OCI-LY1 (cell line): Measurements from ENCODE around the gene SDK1.

ENCODE experiments used
- CTCF ChIP-seq: fragments of 200-600 bp; sonication (generic), shearing (Covaris generic); IDR thresholded peaks from 2 replicates; pipeline ENCODE4 v1.5.1; 2017; ENCODE audit warnings: mild to moderate bottlenecking, antibody characterized with exemption, low read length, moderate library complexity, mixed read lengths
- EZH2 ChIP-seq: fragments of 200-600 bp; sonication (generic), shearing (Covaris generic); IDR thresholded peaks from 2 replicates; pipeline ENCODE4 v1.8.0; 2017; ENCODE audit warnings: borderline replicate concordance, mixed run types, mild to moderate bottlenecking, antibody characterized with exemption, low read length, moderate library complexity, mixed read lengths

GRCh38 chr7:3733541-3734140 is 432.6 kb downstream of the SDK1 start:
- TF ChIP-seq CTCF = no peak
- TF ChIP-seq EZH2 = no peak
